SJSA1 (cell line): ENCODE results near the gene PRSS23. TPM values are rescaled to one million over a fixed set of nuclear protein-coding genes. Genes with fewer than 3 reads are reported as not detected.

Experiments
- DNase-seq, 2 experiments: peaks; one replicate each; pipeline ENCODE4 v3.0.0-alpha.2; 2015 to 2020; ENCODE audit warnings: low spot score in 2 of 2, low read depth in 1 of 2
- H3K27ac ChIP-seq: fragments of 250-450 bp; sonication (Bioruptor Pico); 2 replicates; pipeline ENCODE4 v1.5.1; 2020; ENCODE audit warnings: mild to moderate bottlenecking, moderate library complexity
- H3K27me3 ChIP-seq: fragments of 250-450 bp; sonication (Bioruptor Pico); replicated peaks from 2 replicates; pipeline ENCODE4 v1.5.1; 2020; ENCODE audit warnings: mild to moderate bottlenecking, moderate library complexity
- H3K36me3 ChIP-seq: fragments of 250-450 bp; sonication (Bioruptor Pico); 2 replicates; pipeline ENCODE4 v1.5.1; 2020; ENCODE audit warnings: mild to moderate bottlenecking
- H3K4me1 ChIP-seq: fragments of 250-450 bp; sonication (Bioruptor Pico); replicated peaks from 2 replicates; pipeline ENCODE4 v1.6.1; 2021; ENCODE audit warnings: mild to moderate bottlenecking
- H3K4me3 ChIP-seq: fragments of 250-450 bp; sonication (Bioruptor Pico); 2 replicates; pipeline ENCODE4 v1.5.1; 2020; ENCODE audit warnings: mild to moderate bottlenecking
- H3K9me3 ChIP-seq: fragments of 250-450 bp; sonication (Bioruptor Pico); replicated peaks from 2 replicates; pipeline ENCODE4 v1.5.1; 2020; ENCODE audit warnings: mild to moderate bottlenecking
- total RNA-seq: library from RNA; depleted of rRNA; stranded (reverse); fragments of >200 nt; shearing (Covaris generic); gene quantifications from 2 replicates; pipeline ENCODE4 v1.2.3, GENCODE V29; 2014

The PRSS23 gene
- total RNA-seq, 1 experiment from 2014 or later: 71.6 TPM

- Histone ChIP-seq H3K9me3 (no peaks in the 10 kb centered on the region), H3K27ac (no peak overlapping the region), H3K4me3 (no peak overlapping the region), H3K27me3 (no peaks in the 10 kb centered on the region), H3K4me1 (no peaks in the 10 kb centered on the region), H3K36me3 (no peaks in the 10 kb centered on the region)
- no peak for DNase-seq
Measured at GRCh38 chr11:86775361-86775760, 25.0 kb upstream of the PRSS23 start.

GRCh38 chr11:86781546-86781945 lies 18.8 kb upstream of the PRSS23 start:
- DNase-seq: no peak
- Histone ChIP-seq H3K4me3 (no peak overlapping the region), H3K27me3 (no peaks in the 10 kb centered on the region), H3K27ac (no peak overlapping the region), H3K4me1 (no peaks in the 10 kb centered on the region), H3K36me3 (no peaks in the 10 kb centered on the region), H3K9me3 (no peaks in the 10 kb centered on the region)

GRCh38 chr11:86782742-86783141 lies 17.6 kb upstream of the PRSS23 start:
- no peaks in the 10 kb centered on the region for H3K4me1 ChIP-seq
- H3K9me3 ChIP-seq: no peaks in the 10 kb centered on the region
- no peak overlapping the region for H3K27ac ChIP-seq
- no peak overlapping the region for H3K4me3 ChIP-seq
- no peaks in the 10 kb centered on the region for H3K27me3 ChIP-seq
- DNase-seq: no peak
- H3K36me3 ChIP-seq: no peaks in the 10 kb centered on the region

GRCh38 chr11:86783661-86784060 lies 16.7 kb upstream of the PRSS23 start:
- Histone ChIP-seq H3K36me3 (no peaks in the 10 kb centered on the region), H3K4me3 (no peak overlapping the region), H3K9me3 (no peaks in the 10 kb centered on the region), H3K4me1 (no peaks in the 10 kb centered on the region), H3K27me3 (no peaks in the 10 kb centered on the region), H3K27ac (no peak overlapping the region)
- no peak for DNase-seq

GRCh38 chr11:86784241-86784681 lies 16.1 kb upstream of the PRSS23 start:
- Histone ChIP-seq H3K9me3 (no peaks in the 10 kb centered on the region), H3K4me1 (no peaks in the 10 kb centered on the region), H3K27ac (no peak overlapping the region), H3K36me3 (no peaks in the 10 kb centered on the region), H3K27me3 (no peaks in the 10 kb centered on the region), H3K4me3 (no peak overlapping the region)
- DNase-seq: no peak

GRCh38 chr11:86785576-86785975 lies 14.8 kb upstream of the PRSS23 start:
- Histone ChIP-seq H3K27ac (no peak overlapping the region), H3K36me3 (no peaks in the 10 kb centered on the region), H3K27me3 (no peaks in the 10 kb centered on the region), H3K4me1 (no peaks in the 10 kb centered on the region), H3K4me3 (no peak overlapping the region), H3K9me3 (no peaks in the 10 kb centered on the region)
- DNase-seq: no peak

- Histone ChIP-seq H3K36me3 (no peaks in the 10 kb centered on the region), H3K27me3 (no peaks in the 10 kb centered on the region), H3K4me3 (no peak overlapping the region), H3K4me1 (no peaks in the 10 kb centered on the region), H3K27ac (no peak overlapping the region), H3K9me3 (no peaks in the 10 kb centered on the region)
- no peak for DNase-seq
Measured at GRCh38 chr11:86787018-86787536, 13.3 kb upstream of the PRSS23 start.

- DNase-seq: no peak
- Histone ChIP-seq H3K9me3 (no peaks in the 10 kb centered on the region), H3K4me3 (no peak overlapping the region), H3K27ac (no peak overlapping the region), H3K4me1 (no peaks in the 10 kb centered on the region), H3K36me3 (no peaks in the 10 kb centered on the region), H3K27me3 (no peaks in the 10 kb centered on the region)
Measured at GRCh38 chr11:86787656-86788055, 12.7 kb upstream of the PRSS23 start.

GRCh38 chr11:86790195-86790725 lies 10.1 kb upstream of the PRSS23 start:
- Histone ChIP-seq H3K27me3 (no peaks in the 10 kb centered on the region), H3K36me3 (no peaks in the 10 kb centered on the region), H3K4me3 (no peak overlapping the region), H3K27ac (no peak overlapping the region), H3K4me1 (no peaks in the 10 kb centered on the region), H3K9me3 (no peaks in the 10 kb centered on the region)
- no peak for DNase-seq

GRCh38 chr11:86790867-86791849 lies 9.2 kb upstream of the PRSS23 start:
- no peak for DNase-seq
- Histone ChIP-seq H3K9me3 (no peaks in the 10 kb centered on the region), H3K4me3 (no peak overlapping the region), H3K36me3 (no peaks in the 10 kb centered on the region), H3K27me3 (no peaks in the 10 kb centered on the region), H3K27ac (no peak overlapping the region), H3K4me1 (no peaks in the 10 kb centered on the region)

GRCh38 chr11:86792150-86792549 lies 8.2 kb upstream of the PRSS23 start:
- H3K27me3 ChIP-seq: no peaks in the 10 kb centered on the region
- no peaks in the 10 kb centered on the region for H3K9me3 ChIP-seq
- H3K4me1 ChIP-seq: no peaks in the 10 kb centered on the region
- H3K36me3 ChIP-seq: no peaks in the 10 kb centered on the region
- no peak for DNase-seq
- no peak overlapping the region for H3K27ac ChIP-seq
- no peak overlapping the region for H3K4me3 ChIP-seq

GRCh38 chr11:86793307-86793706 lies 7.0 kb upstream of the PRSS23 start:
- no peak overlapping the region for H3K27ac ChIP-seq
- no peaks in the 10 kb centered on the region for H3K4me1 ChIP-seq
- no peaks in the 10 kb centered on the region for H3K36me3 ChIP-seq
- no peaks in the 10 kb centered on the region for H3K9me3 ChIP-seq
- H3K27me3 ChIP-seq: no peaks in the 10 kb centered on the region
- DNase-seq: no peak
- no peak overlapping the region for H3K4me3 ChIP-seq

GRCh38 chr11:86795511-86795910 lies 4.8 kb upstream of the PRSS23 start:
- no peak overlapping the region for H3K4me3 ChIP-seq
- H3K36me3 ChIP-seq: no peaks in the 10 kb centered on the region
- no peak for DNase-seq
- no peak overlapping the region for H3K27ac ChIP-seq
- no peaks in the 10 kb centered on the region for H3K9me3 ChIP-seq
- no peaks in the 10 kb centered on the region for H3K27me3 ChIP-seq
- peaks cover 18% of the 10 kb centered on the region for H3K4me1 ChIP-seq

- DNase-seq: no peak
- peaks cover 18% of the 10 kb centered on the region for H3K4me1 ChIP-seq
- H3K9me3 ChIP-seq: no peaks in the 10 kb centered on the region
- H3K36me3 ChIP-seq: no peaks in the 10 kb centered on the region
- no peaks in the 10 kb centered on the region for H3K27me3 ChIP-seq
- H3K27ac ChIP-seq: no peak overlapping the region
- no peak overlapping the region for H3K4me3 ChIP-seq
Measured at GRCh38 chr11:86795949-86796348, 4.4 kb upstream of the PRSS23 start.
